ENCODE measurements around the gene RGS7BP. TPM values are rescaled to one million over a fixed set of nuclear protein-coding genes. Genes with fewer than 3 reads are reported as not detected.

RGS7BP gene
- polyA plus RNA-seq, 1 experiment: 0.63 TPM

- Histone ChIP-seq H3K4me3 (ENCODE audit: low read depth, low read length) (no peak overlapping the region), H3K36me3 (ENCODE audit: control insufficient read depth, insufficient read depth, low read length) (no peaks in the 10 kb centered on the region), H3K27me3 (ENCODE audit: control insufficient read depth, insufficient read depth, low read length) (0 out of 2 replicates have a peak, but pooled peaks cover under 1% of the 10 kb centered on the region)
- TF ChIP-seq CTCF (IDR thresholded peaks at IDR 0.05; ENCODE audit: insufficient read depth, low read depth, low read length): no peak
- no peak for DNase-seq (ENCODE audit: low read depth)
- CTCF ChIA-PET: no interaction called here
- POLR2A ChIA-PET: no interaction called here
These were observed 64.0 kb downstream of the RGS7BP start for GRCh38 chr5:64569858-64570257.

- Histone ChIP-seq H3K27me3 (ENCODE audit: control insufficient read depth, insufficient read depth, low read length) (no peaks in the 10 kb centered on the region), H3K36me3 (ENCODE audit: control insufficient read depth, insufficient read depth, low read length) (no peaks in the 10 kb centered on the region), H3K4me3 (ENCODE audit: low read depth, low read length) (no peak overlapping the region)
- CTCF ChIA-PET: no interaction called here
- POLR2A ChIA-PET: no interaction called here
- TF ChIP-seq CTCF (IDR thresholded peaks at IDR 0.05; ENCODE audit: insufficient read depth, low read depth, low read length): no peak
- no peak for DNase-seq (ENCODE audit: low read depth)
These were observed 64.7 kb downstream of the RGS7BP start for GRCh38 chr5:64570395-64570996.

- CTCF ChIA-PET: interaction anchor here (0.5 kb wide), 1 partner anchor 204 kb away, joined by 3 read pairs; no protein-coding TSS in a partner anchor
- H3K27me3 ChIP-seq (ENCODE audit: control insufficient read depth, insufficient read depth, low read length): no peaks in the 10 kb centered on the region
- no peak overlapping the region for H3K4me3 ChIP-seq (ENCODE audit: low read depth, low read length)
- DNase-seq (ENCODE audit: low read depth): no peak
- TF ChIP-seq CTCF (IDR thresholded peaks at IDR 0.05; ENCODE audit: insufficient read depth, low read depth, low read length): no peak
- no peaks in the 10 kb centered on the region for H3K36me3 ChIP-seq (ENCODE audit: control insufficient read depth, insufficient read depth, low read length)
- POLR2A ChIA-PET: no interaction called here
These were observed 69.7 kb downstream of the RGS7BP start for GRCh38 chr5:64575561-64575960.

- Histone ChIP-seq H3K27me3 (ENCODE audit: control insufficient read depth, insufficient read depth, low read length) (no peaks in the 10 kb centered on the region), H3K4me3 (ENCODE audit: low read depth, low read length) (no peak overlapping the region), H3K36me3 (ENCODE audit: control insufficient read depth, insufficient read depth, low read length) (no peaks in the 10 kb centered on the region)
- ChIA-PET POLR2A (no interaction called here), CTCF (interaction anchor here (0.6 kb wide), 1 partner anchor 29 kb away, joined by 3 read pairs; no protein-coding TSS in a partner anchor)
- TF ChIP-seq CTCF (IDR thresholded peaks at IDR 0.05; ENCODE audit: insufficient read depth, low read depth, low read length): no peak
- DNase-seq (ENCODE audit: low read depth): no peak
These were observed 70.4 kb downstream of the RGS7BP start for GRCh38 chr5:64576250-64576649.

GRCh38 chr5:64585646-64586045 lies 79.8 kb downstream of the RGS7BP start:
- no peak for TF ChIP-seq CTCF (IDR thresholded peaks at IDR 0.05; ENCODE audit: insufficient read depth, low read depth, low read length)
- H3K27me3 ChIP-seq (ENCODE audit: control insufficient read depth, insufficient read depth, low read length): no peaks in the 10 kb centered on the region
- no peaks in the 10 kb centered on the region for H3K36me3 ChIP-seq (ENCODE audit: control insufficient read depth, insufficient read depth, low read length)
- H3K4me3 ChIP-seq (ENCODE audit: low read depth, low read length): no peak overlapping the region
- ChIA-PET POLR2A (no interaction called here), CTCF (no interaction called here)
- DNase-seq (ENCODE audit: low read depth): no peak

All from BJ (cell line).